K562 (cell line): ENCODE measurements around the gene VARS1. TPM values are rescaled to one million over a fixed set of nuclear protein-coding genes. Genes with fewer than 3 reads are reported as not detected.

Experiments used
- E2F6 ChIP-seq, 2 experiments: IDR thresholded peaks; 2 replicates each; pipeline ENCODE4 v1.6.1; 2011; ENCODE audit warnings: borderline replicate concordance in 1 of 2, control low read depth in 1 of 2, low read depth in 1 of 2, low read length in 1 of 2, mild to moderate bottlenecking in 1 of 2, mixed read lengths in 1 of 2, moderate library complexity in 1 of 2; ENCODE audit not compliant: insufficient read depth in 1 of 2, insufficient read length in 1 of 2, poor library complexity in 1 of 2, severe bottlenecking in 1 of 2; ENCODE audit errors: extremely low read depth in 1 of 2
- LARP7 ChIP-seq: fragments of 450-650 bp; IDR thresholded peaks from 2 replicates; pipeline ENCODE4 v1.6.1; 2016
- MED1 ChIP-seq: sonication (generic); formaldehyde crosslinking; IDR thresholded peaks from 2 replicates; pipeline ENCODE4 v1.8.1; 2023; ENCODE audit warnings: missing genetic modification reagents, borderline replicate concordance
- MLLT1 ChIP-seq, 2 experiments: fragments of 450-650 bp; IDR thresholded peaks; 2 replicates each; pipeline ENCODE4 v1.6.1; 2016
- NUFIP1 ChIP-seq: fragments of 450-650 bp; IDR thresholded peaks from 2 replicates; pipeline ENCODE4 v1.6.1; 2018; ENCODE audit not compliant: partially characterized antibody
- PRDM10 ChIP-seq: fragments of 450-650 bp; IDR thresholded peaks from 2 replicates; pipeline ENCODE4 v1.6.1; 2018; ENCODE audit not compliant: partially characterized antibody
- RBM25 ChIP-seq: fragments of 200-400 bp; formaldehyde crosslinking; IDR thresholded peaks from 2 replicates; pipeline ENCODE4 v1.6.1; 2018; ENCODE audit warnings: low read length, low read depth, moderate library complexity; ENCODE audit not compliant: severe bottlenecking
- RNF2 ChIP-seq: sonication (generic); IDR thresholded peaks from 2 replicates; pipeline ENCODE4 v1.6.1; 2016
- ZMIZ1 ChIP-seq, 2 experiments: fragments of 150-350 bp in 1 of 2; IDR thresholded peaks; 2 replicates each; pipeline ENCODE4 v1.6.1; 2012 to 2016; ENCODE audit warnings: low read depth in 2 of 2, low read length in 2 of 2, mild to moderate bottlenecking in 1 of 2, moderate library complexity in 1 of 2
- ZNF140 ChIP-seq: fragments of 250-450 bp; sonication (Bioruptor Pico); IDR thresholded peaks from 2 replicates; pipeline ENCODE4 v1.8.0; 2021; ENCODE audit warnings: moderate library complexity, mild to moderate bottlenecking, inconsistent platforms
- ZNF175 ChIP-seq: fragments of 200-800 bp; sonication (Bioruptor generic); IDR thresholded peaks from 2 replicates; pipeline ENCODE4 v1.6.1; 2016; ENCODE audit warnings: low read depth, mild to moderate bottlenecking, missing genetic modification characterization, missing compliant biosample characterization
- polyA plus RNA-seq, 8 experiments: library from polyadenylated mRNA; depleted of rRNA in 4 of 8; stranded (reverse) in 5 of 8; unstranded in 3 of 8; fragments of >200 nt; fragmentation: Nextera tagmentation in 2 of 8; fragmentation: Illumina TruSeq in 1 of 8; extraction: Ambion mirVana in 2 of 8; extraction: Trizol in 1 of 8; gene quantifications; 2 replicates each; pipeline versions ENCODE4 v1.2.1 to v1.2.3, GENCODE V29; 2011 to 2014; ENCODE audit warnings: inconsistent platforms in 1 of 8, missing spikeins in 1 of 8
- total RNA-seq, 7 experiments: library from RNA; depleted of rRNA in 6 of 7; stranded (reverse); fragments of >200 nt in 6 of 7; fragmentation: Illumina TruSeq in 2 of 7; extraction: Trizol in 2 of 7; gene quantifications; 2 replicates each; pipeline versions ENCODE4 v1.2.1 to v1.2.3, GENCODE V29; 2011 to 2021; ENCODE audit warnings: low replicate concordance in 1 of 7
- TF ChIP-seq, protein P1 (sequence below): sonication (generic); formaldehyde crosslinking; IDR thresholded peaks from 2 replicates; pipeline ENCODE4 v1.8.1; 2023; ENCODE audit warnings: mild to moderate bottlenecking, missing genetic modification reagents
- TF ChIP-seq, protein P2 (sequence below): sonication (generic); formaldehyde crosslinking; IDR thresholded peaks from 2 replicates; pipeline ENCODE4 v1.8.0; 2022; ENCODE audit warnings: mild to moderate bottlenecking, low read depth, missing genetic modification reagents

The VARS1 gene
- total and polyA plus RNA-seq, 9 of the 15 experiments (the other 6 are each of a cell fraction or from before 2014, with no cell fraction given) = 2.9 to 488 (median 130) TPM

- TF ChIP-seq ZMIZ1 (IDR thresholded peaks at IDR 0.05; ENCODE audit: low read depth in 2 of 2, low read length in 2 of 2) = no peak
- TF ChIP-seq, protein P1, sequence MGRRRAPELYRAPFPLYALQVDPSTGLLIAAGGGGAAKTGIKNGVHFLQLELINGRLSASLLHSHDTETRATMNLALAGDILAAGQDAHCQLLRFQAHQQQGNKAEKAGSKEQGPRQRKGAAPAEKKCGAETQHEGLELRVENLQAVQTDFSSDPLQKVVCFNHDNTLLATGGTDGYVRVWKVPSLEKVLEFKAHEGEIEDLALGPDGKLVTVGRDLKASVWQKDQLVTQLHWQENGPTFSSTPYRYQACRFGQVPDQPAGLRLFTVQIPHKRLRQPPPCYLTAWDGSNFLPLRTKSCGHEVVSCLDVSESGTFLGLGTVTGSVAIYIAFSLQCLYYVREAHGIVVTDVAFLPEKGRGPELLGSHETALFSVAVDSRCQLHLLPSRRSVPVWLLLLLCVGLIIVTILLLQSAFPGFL (CRISPR knock-in tag) = 0 out of 2 replicates have a peak, but pooled peaks have one; percentile 25
- no peak for TF ChIP-seq RBM25
- TF ChIP-seq MLLT1 (IDR thresholded peaks at IDR 0.05) = no peak
- TF ChIP-seq, protein P2, sequence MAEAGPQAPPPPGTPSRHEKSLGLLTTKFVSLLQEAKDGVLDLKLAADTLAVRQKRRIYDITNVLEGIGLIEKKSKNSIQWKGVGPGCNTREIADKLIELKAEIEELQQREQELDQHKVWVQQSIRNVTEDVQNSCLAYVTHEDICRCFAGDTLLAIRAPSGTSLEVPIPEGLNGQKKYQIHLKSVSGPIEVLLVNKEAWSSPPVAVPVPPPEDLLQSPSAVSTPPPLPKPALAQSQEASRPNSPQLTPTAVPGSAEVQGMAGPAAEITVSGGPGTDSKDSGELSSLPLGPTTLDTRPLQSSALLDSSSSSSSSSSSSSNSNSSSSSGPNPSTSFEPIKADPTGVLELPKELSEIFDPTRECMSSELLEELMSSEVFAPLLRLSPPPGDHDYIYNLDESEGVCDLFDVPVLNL = no peak
- no peak for TF ChIP-seq PRDM10
- TF ChIP-seq LARP7 = no peak
- no peak for TF ChIP-seq ZNF140
- TF ChIP-seq ZNF175 (CRISPR knock-in tag) = no peak
- no peak for TF ChIP-seq NUFIP1
- TF ChIP-seq MED1 (CRISPR knock-in tag) = 0 out of 2 replicates have a peak, but pooled peaks have one; percentile 57
- TF ChIP-seq RNF2 = no peak
- TF ChIP-seq E2F6 (IDR thresholded peaks at IDR 0.05; ENCODE audit: borderline replicate concordance in 1 of 2, extremely low read depth in 1 of 2, insufficient read depth in 1 of 2, insufficient read length in 1 of 2, low read depth in 1 of 2, low read length in 1 of 2, poor library complexity in 1 of 2, severe bottlenecking in 1 of 2) = no peak
These were observed 42.0 kb upstream of the VARS1 start (continued) for GRCh38 chr6:31837369-31838113.
